Measurements from ENCODE around the gene RPTOR.
"Not testable (repeated sequence)": the region's sequence is repeated elsewhere in the genome, so short reads cannot be mapped to it uniquely, and the experiment has no call there.

The RPTOR gene

GRCh38 chr17:80811181-80812105 is 266.8 kb downstream of the RPTOR start:
- DNase-seq (ENCODE audit: low spot score) = no peak
- in situ Hi-C loops (cut with MboI; ENCODE audit: low sequenced_read_pairs, unreplicated experiment) = no loop called here
- no peak for TF ChIP-seq CTCF (IDR thresholded peaks at IDR 0.05; ENCODE audit: borderline replicate concordance, control extremely low read depth, extremely low read depth, insufficient read depth, missing control alignments)

- in situ Hi-C loops (cut with MboI; ENCODE audit: low sequenced_read_pairs, unreplicated experiment) = no loop called here
- TF ChIP-seq CTCF (IDR thresholded peaks at IDR 0.05; ENCODE audit: borderline replicate concordance, control extremely low read depth, extremely low read depth, insufficient read depth, missing control alignments) = no peak
- no peak for DNase-seq (ENCODE audit: low spot score)
These were observed 267.9 kb downstream of the RPTOR start for GRCh38 chr17:80812362-80813088.

GRCh38 chr17:80813318-80813717 is 268.7 kb downstream of the RPTOR start:
- DNase-seq (ENCODE audit: low spot score) = no peak
- no peak for TF ChIP-seq CTCF (IDR thresholded peaks at IDR 0.05; ENCODE audit: borderline replicate concordance, control extremely low read depth, extremely low read depth, insufficient read depth, missing control alignments)
- in situ Hi-C loops (cut with MboI; ENCODE audit: low sequenced_read_pairs, unreplicated experiment) = no loop called here

GRCh38 chr17:80814491-80814890 is 269.9 kb downstream of the RPTOR start:
- in situ Hi-C loops (cut with MboI; ENCODE audit: low sequenced_read_pairs, unreplicated experiment) = no loop called here
- DNase-seq (ENCODE audit: low spot score) = no peak
- no peak for TF ChIP-seq CTCF (IDR thresholded peaks at IDR 0.05; ENCODE audit: borderline replicate concordance, control extremely low read depth, extremely low read depth, insufficient read depth, missing control alignments)

GRCh38 chr17:80815151-80815681 is 270.6 kb downstream of the RPTOR start:
- in situ Hi-C loops (cut with MboI; ENCODE audit: low sequenced_read_pairs, unreplicated experiment) = no loop called here
- TF ChIP-seq CTCF (IDR thresholded peaks at IDR 0.05; ENCODE audit: borderline replicate concordance, control extremely low read depth, extremely low read depth, insufficient read depth, missing control alignments) = no peak
- no peak for DNase-seq (ENCODE audit: low spot score)

GRCh38 chr17:80815718-80816117 is 271.1 kb downstream of the RPTOR start:
- DNase-seq (ENCODE audit: low spot score); in situ Hi-C loops (cut with MboI; ENCODE audit: low sequenced_read_pairs, unreplicated experiment): not testable (repeated sequence)

All from GM13976 (cell line).